GM18526 (cell line): Measurements from ENCODE around the gene E2F4.

Source experiments
- POLR2A ChIP-seq: IDR thresholded peaks from 3 replicates; pipeline ENCODE4 v1.6.1; 2011; ENCODE audit not compliant: insufficient read length; ENCODE audit errors: extremely low read depth

E2F4 gene

DNA sequence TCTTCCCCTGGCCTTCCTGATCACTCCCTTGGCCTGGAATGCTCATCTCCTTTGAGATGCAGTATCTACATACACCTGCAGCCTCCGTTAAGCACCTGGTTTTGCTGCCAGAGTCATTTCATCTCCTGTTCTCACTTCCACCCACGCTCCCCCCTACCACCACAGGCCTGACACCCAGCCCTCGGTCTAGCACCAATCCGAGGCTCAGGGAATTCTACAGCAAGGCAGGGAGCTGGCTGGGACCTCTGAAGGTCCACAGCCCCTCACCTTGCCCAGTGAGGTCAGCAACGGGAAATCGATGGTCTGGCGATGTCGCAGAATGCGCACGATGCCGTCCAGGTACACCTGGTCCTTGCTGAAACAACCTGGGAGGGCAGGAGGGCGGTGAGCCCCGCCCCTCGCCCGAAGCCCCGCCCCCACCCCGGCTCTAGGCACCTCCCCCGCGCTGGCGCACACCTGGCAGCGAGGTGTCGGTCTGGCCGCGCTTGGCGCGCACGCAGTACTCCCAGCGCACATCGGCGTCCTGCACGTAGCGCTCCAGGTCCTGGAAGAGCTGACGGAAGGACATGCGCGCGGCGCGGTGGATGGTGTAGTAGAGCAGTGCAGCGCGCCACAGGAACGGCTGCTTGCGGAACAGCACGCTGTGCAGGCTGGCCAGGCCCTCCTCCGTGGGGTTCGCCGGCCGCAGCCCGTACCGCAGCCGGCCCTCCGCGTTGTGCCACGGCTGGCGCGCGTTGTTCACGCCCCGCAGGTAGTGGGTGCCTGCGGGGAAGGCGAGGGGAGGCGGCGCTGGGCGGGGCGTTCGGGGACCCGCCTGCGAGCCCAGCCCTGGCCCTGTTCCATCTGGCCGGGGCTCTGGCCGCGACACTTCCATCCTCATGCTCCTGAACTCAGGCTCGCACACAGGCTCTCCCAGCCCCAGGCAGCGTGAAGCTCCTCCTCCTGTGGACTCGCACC is 13.9 kb upstream of the E2F4 start:
- TF ChIP-seq POLR2A, result no peak

DNA sequence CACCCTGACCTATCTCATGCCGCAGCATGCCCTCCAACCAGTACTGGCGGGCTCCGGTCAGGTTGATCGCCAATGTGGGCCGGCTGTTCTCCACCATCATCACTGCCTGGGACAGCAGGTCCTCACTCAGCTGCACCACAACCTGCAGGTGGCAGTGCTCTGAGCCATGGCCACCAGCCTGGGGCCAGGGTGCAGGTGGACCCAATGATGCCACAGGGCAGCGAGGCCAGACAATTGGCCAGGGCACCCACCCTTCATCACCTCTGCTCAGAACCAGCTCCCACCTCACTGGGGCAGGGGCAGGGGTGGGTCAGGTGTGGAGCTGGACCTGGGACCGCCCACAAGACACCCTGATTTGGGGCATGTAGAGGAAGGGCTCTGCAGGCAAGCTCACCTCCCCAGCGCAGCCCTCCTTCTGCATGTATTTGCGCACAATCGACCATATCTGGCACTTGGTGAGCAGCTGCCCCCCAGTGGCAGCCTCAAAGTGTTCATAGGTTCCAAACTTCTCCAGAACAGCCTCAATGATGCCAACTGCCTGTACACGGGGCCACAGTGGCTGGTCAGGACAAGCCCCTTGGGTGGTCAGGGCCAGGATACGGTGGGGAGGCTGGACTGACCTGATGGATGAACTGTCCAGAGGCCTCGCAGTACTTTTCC is 12.4 kb upstream of the E2F4 start:
- TF ChIP-seq POLR2A, result no peak

DNA sequence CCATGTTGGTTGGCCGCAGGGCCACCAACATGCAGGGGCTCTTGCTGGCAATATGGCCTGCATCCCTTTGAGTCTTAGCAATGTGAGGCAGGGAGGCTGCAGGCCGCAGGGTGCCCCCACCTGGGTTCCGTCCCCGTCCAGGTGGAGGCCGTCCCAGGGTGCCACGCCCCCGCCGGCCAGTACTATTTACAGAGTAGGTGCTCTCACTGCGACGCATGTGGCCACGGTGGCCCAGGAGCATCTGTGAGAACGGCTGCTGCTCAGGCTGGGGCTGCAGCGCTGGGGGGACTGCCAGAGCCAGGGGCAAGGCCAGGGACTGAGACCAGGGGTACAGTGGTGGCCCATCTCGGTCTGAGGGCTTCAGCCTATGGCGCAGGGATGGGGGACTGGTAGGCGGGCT is 11.8 kb upstream of the E2F4 start:
- no peak for TF ChIP-seq POLR2A

DNA sequence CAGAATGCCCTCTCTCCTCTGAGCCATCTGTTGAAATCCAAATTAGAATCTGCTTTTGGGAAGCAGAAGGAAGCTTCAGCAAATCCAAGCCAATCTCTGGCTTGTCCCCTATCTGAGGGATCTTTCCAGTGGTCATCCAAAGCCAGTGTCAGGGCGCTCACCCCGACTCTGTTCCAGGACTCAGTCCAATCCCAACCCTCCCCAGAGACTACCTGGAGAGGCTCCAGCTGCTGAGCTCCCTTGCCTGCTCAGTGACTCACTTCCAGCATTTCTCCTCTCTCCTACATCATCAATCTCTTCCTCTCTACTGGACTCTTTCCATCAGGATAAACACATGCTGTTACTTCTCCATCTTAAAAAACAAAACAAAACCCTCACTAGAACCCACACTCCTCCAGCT is 10.6 kb upstream of the E2F4 start:
- TF ChIP-seq POLR2A, result no peak

DNA sequence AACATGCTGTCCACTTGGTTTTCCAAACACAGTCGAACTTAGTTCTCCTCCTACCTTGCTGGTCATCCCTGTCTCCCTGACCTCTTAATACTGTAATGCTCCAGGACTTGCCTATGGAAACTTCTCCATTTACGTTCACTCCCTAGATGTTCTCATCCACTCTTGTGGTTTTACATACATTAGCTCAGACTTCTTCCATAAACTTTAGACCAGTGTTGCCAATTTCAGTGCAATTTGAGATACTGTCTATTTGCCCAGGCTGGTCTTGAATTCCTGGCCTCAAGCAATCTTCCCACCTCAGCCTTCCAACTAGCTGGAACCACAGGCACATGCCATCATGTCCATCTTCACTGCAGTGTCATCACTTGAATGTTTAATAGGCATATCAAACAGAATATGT is 9.7 kb upstream of the E2F4 start:
- TF ChIP-seq POLR2A, result no peak

DNA sequence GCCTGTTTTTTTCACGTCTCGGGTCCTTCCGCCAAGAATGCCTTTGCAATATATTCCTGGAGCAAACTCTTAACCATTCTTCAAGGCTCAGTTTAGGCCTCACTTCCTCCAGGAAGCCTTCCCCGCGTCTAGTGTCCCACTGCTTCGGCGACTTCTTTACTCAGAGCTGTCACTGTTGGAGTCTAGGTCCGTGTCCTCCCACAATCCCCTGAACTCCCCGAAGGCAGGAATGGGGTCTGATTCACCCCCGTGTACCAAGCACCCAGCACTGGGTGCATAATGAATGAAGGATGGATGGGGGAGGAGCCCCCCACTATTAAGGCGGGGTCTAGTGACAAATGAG is 8.7 kb upstream of the E2F4 start:
- no peak for TF ChIP-seq POLR2A

DNA sequence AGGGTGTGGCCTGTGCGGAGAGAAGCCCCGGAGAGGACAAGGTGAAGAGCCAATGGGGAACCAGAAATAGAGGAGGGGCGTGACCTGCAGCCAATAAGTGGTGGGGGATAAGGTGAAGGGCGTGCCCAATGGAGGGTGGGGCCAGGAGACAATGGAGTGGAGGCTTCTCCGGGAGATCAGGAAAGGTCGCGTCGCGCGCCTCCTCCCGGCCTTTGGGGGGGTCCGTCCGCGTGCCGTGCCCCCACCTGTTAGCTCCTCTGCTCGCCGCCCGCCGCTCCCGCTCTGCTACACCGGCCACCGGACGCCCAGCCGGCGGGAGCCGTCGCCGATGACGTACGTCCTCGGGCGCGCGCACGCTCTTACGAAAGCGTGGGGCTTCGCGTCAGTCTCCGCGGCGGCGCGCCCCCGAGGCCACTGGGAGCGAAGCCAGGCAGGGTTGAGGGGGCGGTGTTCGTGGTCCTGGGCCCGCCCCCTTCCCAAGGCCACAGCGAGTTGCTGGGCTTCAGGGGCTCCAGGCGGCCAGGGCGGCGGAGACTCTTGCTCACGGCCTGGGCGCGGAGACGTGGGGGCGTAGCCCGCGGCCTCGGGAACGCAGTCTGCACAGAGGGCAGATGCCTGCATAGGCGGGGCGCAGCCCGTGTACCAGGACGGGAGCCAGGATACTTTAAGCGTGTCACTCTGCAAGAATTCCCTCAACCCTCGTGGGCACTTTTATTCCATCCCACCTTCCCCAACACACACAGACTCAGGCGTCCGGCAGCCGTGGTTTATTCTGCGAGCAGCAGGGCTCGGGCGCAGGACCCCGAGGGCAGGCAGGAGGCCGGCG is 8.1 kb upstream of the E2F4 start, which contains the start of gene MATCAP1:
Gene MATCAP1, minus strand, starts transcription at position 337 of the 826 bp plus-strand sequence. CDS start 3,353 bp downstream, outside the sequence.
- TF ChIP-seq POLR2A, result peak; percentile 48

DNA sequence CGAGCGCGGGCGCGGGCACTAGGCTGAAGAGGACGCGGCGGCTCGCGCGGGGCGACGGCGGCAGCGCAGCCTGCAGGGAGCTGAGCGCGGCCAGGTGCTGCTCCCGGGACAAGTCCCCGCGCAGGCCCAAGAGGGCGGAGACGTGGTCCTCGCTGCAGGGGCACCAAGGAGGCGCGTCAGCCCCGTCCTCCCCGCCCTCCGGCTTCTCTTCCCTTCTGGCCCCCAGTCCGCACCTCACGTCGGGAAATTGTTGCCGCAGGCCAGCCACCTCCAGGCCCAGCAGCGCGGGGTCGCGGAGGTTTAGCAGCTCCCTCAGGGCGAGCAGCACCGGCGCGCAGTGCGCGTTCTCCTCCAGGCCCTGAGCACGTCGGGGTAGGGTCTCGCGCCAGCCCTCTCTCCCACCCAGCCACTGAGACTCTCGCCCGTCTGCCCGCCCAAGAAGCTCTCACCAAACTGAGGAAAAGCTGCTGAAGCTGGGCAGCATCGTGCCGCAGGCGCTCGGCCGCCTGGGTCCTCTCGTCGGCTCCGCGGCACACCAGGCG is 7.4 kb upstream of the E2F4 start:
- no peak for TF ChIP-seq POLR2A

DNA sequence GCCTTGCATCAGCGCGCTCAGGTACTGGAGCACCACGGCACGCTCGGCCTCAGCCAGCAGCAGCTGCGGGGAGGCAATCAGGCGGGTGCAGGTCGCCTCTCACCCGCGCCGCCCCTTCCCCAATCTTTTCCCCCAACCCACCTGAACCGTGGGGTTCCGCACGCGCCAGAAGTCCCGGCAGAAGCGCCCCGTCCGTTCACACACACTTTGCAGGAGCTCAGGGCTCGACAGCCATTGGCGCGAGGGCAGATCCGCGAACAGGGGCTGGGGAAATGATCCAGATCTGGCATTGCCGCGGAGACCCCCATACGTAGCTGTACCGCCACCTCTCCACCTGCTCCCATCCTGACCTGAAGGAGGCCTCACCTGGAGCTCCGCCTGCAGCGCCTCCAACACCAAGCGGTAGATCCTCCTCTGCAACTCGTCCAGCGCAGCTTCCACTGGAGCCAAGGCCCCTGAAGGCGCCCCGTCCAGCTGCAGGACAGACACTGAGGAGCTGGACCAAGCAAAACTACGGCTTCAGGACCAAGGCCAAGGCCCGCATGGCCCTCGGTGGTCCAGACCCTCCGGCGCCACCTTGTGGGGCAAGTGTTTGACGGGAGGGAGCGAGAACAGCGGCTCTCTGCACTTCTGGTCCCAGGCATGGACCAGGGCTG is 6.8 kb upstream of the E2F4 start:
- no peak for TF ChIP-seq POLR2A

DNA sequence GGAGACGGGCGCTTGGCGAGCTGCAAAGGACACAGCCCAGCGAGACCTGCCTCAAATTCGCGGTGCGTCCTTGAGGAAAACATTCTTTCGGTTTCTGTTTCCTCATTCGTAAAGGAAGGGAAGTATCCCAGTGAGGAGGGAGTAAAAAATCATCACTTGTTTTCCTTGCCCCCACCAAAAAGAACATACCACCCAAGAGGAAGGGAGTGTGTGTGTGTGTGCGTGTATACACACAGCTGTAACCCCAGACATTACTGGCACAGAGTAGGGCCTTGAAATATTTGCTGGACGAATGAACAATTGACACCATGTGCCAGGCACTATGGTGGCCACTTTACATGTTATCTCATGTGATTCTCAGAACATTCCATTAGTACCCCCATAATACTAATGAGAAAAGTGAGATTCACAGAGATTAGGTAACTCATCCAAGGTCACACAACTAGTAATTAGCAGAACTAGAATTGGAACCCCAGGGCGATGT is 6.3 kb upstream of the E2F4 start:
- no peak for TF ChIP-seq POLR2A

DNA sequence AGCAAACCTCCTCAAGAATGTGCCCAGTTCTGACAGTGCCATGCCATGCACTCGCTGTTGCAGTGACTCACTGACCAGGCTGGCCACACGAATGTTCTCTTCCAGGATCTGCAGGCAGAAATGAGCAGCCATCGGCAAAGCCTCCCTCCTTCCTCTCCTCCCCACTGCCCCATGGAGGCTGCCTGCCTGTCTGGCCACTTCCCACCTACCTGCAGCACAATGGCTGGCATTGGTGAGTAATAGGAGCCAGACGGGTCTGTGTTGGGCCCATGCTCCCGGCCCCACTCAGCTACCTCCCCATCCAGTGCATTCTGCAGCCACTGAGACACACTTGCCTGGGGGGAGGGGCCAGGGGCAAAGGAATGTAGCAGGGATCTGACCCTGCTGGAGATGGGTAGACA is 5.4 kb upstream of the E2F4 start:
- no peak for TF ChIP-seq POLR2A

DNA sequence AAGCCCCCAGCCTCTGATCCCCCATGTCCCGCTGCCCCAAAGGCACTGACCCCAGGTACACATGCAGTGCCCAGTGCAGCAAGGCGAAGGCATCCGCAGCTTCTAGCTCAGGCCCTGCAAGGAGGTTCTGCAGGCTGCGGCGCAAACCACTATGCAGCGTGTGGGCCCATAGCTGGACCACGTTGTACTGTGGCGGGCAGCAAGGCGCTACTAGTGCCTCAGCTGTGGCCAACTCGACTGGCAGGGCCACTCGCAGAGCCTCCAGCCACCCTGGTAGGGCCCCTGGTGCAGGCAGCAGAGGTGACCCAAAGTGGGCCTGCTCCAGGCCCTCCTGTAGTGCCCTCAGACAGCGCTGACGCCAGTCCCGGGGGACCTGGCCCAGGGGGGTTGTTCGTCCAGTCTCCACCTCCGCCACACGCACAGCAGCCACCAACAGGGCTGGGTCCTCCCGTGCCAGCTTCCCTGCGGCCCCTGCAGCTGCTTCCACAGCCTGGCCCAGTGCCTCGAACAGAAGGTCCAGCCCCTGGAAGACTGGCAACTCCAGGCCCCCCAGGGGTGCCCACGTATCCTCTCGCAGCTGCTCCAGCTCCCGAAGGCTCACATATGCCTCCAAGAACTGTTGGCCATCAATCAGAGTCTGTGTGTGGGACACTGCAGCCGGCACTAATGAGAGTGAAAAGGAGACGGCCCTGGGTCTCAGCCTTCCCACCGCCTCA is 4.6 kb upstream of the E2F4 start:
- no peak for TF ChIP-seq POLR2A

DNA sequence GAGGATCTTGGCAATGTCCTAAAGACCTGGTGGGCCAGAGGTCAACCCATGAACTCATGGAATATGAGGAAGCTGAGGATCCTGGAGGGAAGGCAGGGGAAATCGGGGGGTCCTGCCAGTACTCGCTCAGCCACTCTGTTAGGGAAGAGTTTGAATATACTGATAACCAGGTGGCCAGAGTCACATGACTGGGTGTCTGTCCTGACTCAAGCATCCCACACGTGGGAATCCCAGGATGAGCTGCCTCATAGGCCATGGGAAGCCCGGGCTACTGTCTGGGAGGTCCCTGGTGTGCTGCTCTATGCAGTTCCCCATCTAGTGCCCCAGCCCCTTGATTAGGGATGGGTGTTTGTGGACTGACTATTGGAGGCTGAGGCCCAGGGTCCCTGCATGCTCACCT is 3.6 kb upstream of the E2F4 start:
- no peak for TF ChIP-seq POLR2A

DNA sequence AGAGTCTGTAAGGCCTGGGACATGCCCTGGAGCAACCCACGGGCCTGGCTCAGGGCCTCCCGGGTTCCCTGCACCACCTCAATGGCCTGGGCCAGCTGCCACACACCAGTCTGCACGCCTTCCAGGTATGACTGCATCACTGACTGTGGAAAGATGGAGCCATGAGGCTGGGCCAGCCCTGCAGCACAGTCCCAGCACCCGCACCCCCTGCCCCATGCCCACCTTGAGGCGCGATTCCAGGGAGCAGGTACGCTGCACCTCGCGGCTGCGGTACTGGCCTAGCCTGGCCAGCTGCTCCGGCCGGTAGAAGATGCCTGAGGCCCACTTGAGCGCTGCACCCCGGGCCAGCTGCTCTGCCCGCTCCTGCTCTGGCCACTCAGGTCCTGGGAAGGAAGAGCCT is 3.2 kb upstream of the E2F4 start:
- TF ChIP-seq POLR2A, result no peak
